GM19438 (cell line): ENCODE data around the gene CACNA2D1.
"Not testable (repeated sequence)": the region's sequence is repeated elsewhere in the genome, so short reads cannot be mapped to it uniquely, and the experiment has no call there.

Experiments
- ATAC-seq: cut with Tn5 transposase; IDR thresholded peaks from one replicate; pipeline ENCODE4 v1.9.1; 2021; ENCODE audit warnings: low read depth; ENCODE audit not compliant: unreplicated experiment

CACNA2D1 gene

GRCh38 chr7:82018226-82018625 is 425.4 kb downstream of the CACNA2D1 start:
- ATAC-seq, result no peak

- ATAC-seq, result no peak
Observed at GRCh38 chr7:82017334-82017943, 426.1 kb downstream of the CACNA2D1 start.

- ATAC-seq, result no peak
Observed at GRCh38 chr7:82015751-82016150, 427.8 kb downstream of the CACNA2D1 start.

- ATAC-seq, result not testable (repeated sequence)
Observed at GRCh38 chr7:82014574-82014973, 429.0 kb downstream of the CACNA2D1 start.

- ATAC-seq, result no peak
Observed at GRCh38 chr7:82012453-82012852, 431.1 kb downstream of the CACNA2D1 start.

- ATAC-seq, result no peak
Observed at GRCh38 chr7:82010416-82010815, 433.2 kb downstream of the CACNA2D1 start.

GRCh38 chr7:82007315-82007714 is 436.3 kb downstream of the CACNA2D1 start:
- ATAC-seq, result no peak

GRCh38 chr7:82005056-82005455 is 438.5 kb downstream of the CACNA2D1 start:
- ATAC-seq, result no peak

GRCh38 chr7:81993186-81993585 is 450.4 kb downstream of the CACNA2D1 start:
- no peak for ATAC-seq

- no peak for ATAC-seq
Observed at GRCh38 chr7:81990395-81990794, 453.2 kb downstream of the CACNA2D1 start.

- no peak for ATAC-seq
Observed at GRCh38 chr7:81986723-81987470, 456.7 kb downstream of the CACNA2D1 start.

- no peak for ATAC-seq
Observed at GRCh38 chr7:81983406-81983805, 460.2 kb downstream of the CACNA2D1 start.

- no peak for ATAC-seq
Observed at GRCh38 chr7:81973117-81973516, 470.5 kb downstream of the CACNA2D1 start.

- no peak for ATAC-seq
Observed at GRCh38 chr7:81960026-81960425, 483.6 kb downstream of the CACNA2D1 start.

- no peak for ATAC-seq
Observed at GRCh38 chr7:81957517-81957916, 486.1 kb downstream of the CACNA2D1 start.

- no peak for ATAC-seq
Observed at GRCh38 chr7:81956520-81956919, 487.1 kb downstream of the CACNA2D1 start.

GRCh38 chr7:81949306-81949705 is 494.3 kb downstream of the CACNA2D1 start:
- ATAC-seq, result no peak

GRCh38 chr7:81944058-81944457 is 499.5 kb downstream of the CACNA2D1 start:
- no peak for ATAC-seq

- no peak for ATAC-seq
Observed at GRCh38 chr7:81937091-81937490, 506.5 kb downstream of the CACNA2D1 start.

- no peak for ATAC-seq
Observed at GRCh38 chr7:81934596-81935301, 508.8 kb downstream of the CACNA2D1 start.

- ATAC-seq, result no peak
Observed at GRCh38 chr7:81932936-81933335, 510.6 kb downstream of the CACNA2D1 start.

GRCh38 chr7:81929386-81929785 is 514.2 kb downstream of the CACNA2D1 start:
- ATAC-seq, result no peak
